Renal cortical epithelial cell (primary cell): ENCODE data around the gene COX11. TPM values are rescaled to one million over a fixed set of nuclear protein-coding genes. Genes with fewer than 3 reads are reported as not detected.

Experiments
- DNase-seq: peaks from one replicate; pipeline ENCODE4 v3.0.0-alpha.2; 2011; ENCODE audit warnings: low read depth
- total RNA-seq: library from RNA; depleted of rRNA; stranded (reverse); fragments of >200 nt; gene quantifications from 2 replicates; pipeline ENCODE4 v1.2.3, GENCODE V29; 2014

COX11 gene, protein sequence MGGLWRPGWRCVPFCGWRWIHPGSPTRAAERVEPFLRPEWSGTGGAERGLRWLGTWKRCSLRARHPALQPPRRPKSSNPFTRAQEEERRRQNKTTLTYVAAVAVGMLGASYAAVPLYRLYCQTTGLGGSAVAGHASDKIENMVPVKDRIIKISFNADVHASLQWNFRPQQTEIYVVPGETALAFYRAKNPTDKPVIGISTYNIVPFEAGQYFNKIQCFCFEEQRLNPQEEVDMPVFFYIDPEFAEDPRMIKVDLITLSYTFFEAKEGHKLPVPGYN
- total RNA-seq = 67.2 and 76.4 TPM in 2 replicates

DNA sequence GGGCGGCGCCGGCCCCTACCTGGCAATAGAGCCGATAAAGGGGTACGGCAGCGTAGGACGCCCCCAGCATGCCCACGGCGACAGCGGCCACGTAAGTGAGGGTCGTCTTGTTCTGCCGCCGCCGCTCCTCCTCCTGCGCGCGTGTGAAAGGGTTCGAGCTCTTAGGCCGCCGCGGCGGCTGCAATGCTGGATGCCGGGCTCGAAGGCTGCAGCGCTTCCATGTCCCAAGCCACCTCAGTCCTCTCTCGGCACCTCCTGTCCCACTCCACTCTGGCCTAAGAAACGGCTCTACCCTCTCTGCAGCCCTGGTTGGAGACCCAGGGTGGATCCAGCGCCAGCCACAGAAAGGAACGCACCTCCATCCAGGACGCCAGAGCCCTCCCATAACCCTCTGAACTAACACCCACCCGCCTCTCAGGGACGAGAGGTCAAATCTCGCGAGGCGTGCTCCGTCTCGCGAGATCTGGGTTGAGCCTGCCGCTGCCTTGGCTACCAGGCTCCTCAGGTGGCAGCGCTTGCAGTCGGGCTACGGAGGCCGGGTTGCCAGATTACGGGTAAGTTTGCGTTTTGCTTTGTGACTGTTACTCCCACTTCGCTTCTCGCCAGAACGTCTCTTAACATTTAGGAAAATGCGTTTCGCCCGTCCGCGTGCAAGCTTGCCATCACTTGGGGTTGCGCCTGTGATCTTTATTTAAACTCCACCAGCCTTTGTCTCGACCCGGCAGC, at the start of gene COX11, which contains the start of gene STXBP4:
TSS of gene COX11 (minus strand) at position 393 of the 726 bp plus-strand sequence. CDS start at position 385, 8 bp downstream.
TSS of gene STXBP4 (plus strand) at position 504 of the 726 bp plus-strand sequence. CDS start 17,455 bp downstream, outside the sequence.
- DNase-seq = peak; percentile 93

DNA sequence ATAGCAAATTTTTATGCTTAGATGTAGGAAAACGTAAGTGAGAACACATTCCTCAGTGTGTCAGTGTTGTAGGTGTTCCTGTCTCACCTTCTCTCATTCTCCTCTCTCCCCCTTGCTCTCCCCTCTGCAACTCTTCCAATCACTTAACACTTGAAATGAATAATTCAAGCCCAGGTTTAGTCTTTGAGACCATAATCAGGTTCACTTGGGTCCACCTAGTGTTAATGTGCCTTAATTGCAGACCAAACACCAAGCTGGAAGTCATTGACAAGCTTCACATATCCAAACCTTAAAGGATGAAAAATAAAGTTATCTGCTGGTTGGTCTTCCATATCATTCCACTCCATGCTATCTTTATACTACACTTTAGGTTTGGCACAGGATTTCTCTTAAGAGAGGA, 37.1 kb upstream of the COX11 start:
- DNase-seq = peak; percentile 54

DNA sequence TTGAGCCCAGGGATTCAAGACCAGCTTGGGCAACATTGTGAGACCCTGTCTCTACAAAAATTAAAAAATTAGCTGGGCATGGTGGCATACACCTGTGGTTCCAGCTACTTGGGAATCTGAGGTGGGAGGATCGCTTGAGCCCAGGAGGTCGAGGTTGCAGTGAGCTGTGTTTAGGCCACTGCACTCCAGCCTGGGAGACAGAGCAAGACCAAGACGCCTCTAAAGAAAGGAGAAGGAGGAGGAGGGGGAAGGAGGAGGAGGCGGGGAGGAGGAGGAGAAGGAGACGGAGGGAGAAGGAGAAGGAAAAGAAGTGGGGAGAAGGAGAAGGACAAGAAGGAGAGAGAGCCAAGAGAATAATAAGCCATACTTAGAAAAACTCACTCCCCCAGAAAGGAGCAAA, 36.0 kb upstream of the COX11 start:
- no peak for DNase-seq

DNA sequence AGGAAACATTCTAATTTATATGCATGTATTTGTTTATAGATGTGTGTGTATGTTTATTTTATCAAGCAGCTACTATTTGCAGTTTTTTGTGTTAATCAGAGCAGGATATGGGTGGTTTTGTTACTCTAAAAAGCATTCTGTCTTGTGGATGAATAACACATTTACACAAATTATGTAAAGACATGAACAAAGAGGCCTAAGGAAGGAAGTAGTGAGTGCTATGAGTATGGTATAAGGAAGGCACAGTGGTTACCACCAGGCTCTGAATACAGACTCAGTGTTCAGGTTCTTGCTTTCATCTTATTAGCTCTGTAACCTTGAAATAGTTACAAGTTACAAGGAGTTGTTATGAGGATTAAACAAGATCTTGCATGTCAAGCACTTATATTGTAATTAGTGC, 34.0 kb upstream of the COX11 start:
- no peak for DNase-seq

DNA sequence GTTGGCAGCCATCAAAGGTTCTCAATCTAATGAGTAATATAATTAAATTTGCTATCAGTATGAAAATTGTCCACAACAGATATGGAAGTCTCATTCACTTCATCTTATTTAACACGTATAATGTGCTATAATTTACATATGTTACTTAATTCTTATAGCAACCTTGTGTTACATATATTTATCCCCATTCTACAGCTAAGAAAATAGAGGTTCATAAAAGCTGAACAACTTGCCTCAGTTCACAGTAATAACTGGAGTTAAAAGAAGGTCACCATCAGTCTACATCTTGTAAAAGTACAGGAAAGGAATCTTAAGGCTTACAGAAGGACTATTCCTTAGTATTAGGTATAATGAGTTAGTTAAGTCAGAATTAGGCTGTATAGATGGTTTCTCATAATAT, 28.0 kb upstream of the COX11 start:
- no peak for DNase-seq

GRCh38 chr17:54992797-54993639, 24.6 kb upstream of the COX11 start:
- peak; percentile 58 for DNase-seq

DNA sequence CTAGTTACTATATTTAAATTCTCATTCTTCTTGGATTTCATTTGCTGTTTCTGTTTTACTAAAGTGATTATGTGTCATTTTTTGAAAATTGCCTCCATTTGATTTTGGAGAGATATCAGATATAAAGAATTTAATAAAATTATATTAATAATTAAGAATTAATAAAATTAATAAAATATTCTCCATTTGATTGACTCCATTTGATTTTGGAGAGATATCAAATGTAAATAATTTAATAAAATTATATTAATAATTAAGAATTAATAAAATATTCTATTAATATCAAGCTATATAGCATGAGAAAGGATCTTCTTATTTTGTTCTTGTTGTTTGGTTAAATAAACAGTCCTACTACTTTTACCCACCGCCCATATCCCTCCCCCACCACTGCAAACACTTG, 23.1 kb upstream of the COX11 start:
- DNase-seq = no peak

GRCh38 chr17:54990118-54990517, 21.7 kb upstream of the COX11 start:
- no peak for DNase-seq

- DNase-seq = no peak
Measured at GRCh38 chr17:54985476-54985875, 17.0 kb upstream of the COX11 start.

DNA sequence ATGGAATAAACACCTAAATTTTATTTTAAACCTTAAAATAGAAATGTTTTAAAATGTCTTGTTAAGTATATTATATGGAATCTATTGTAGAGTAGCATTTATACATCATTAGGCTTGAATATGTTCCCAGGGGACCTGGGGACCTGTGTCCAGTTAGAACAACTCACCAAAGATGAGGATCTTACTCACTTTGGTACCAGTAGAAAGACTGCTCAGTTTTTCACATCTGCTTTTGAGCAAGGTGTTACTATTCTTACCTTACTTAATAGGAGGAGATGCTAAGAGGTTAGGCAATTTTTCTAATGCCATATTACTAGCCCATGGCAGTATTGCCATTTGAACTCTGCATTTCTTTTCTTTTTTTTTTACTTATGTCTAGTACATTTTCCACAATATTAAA, 14.8 kb upstream of the COX11 start:
- DNase-seq = no peak

- peak; percentile 36 for DNase-seq
Measured at GRCh38 chr17:54982399-54982798, 13.9 kb upstream of the COX11 start.

DNA sequence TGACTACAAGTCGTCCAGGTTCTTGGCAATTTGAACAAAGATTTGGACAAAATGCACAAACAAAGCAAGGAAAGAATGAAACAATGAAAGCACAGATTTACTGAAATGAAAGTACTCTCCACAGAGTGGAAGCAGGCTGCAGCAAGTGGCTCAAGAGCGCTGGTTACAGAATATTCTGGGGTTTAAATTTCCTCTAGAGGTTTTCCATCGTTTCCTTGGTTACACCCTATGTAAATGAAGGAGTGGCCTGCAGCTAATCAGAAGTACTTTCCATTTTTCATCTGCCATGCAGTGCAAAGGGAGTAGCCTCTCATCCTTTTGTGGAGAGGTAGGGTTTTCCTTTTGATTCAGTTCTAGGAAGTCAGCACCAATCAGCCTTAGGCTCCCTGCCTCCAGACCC, 11.9 kb upstream of the COX11 start:
- DNase-seq = no peak

GRCh38 chr17:54979657-54980056, 11.2 kb upstream of the COX11 start:
- no peak for DNase-seq

DNA sequence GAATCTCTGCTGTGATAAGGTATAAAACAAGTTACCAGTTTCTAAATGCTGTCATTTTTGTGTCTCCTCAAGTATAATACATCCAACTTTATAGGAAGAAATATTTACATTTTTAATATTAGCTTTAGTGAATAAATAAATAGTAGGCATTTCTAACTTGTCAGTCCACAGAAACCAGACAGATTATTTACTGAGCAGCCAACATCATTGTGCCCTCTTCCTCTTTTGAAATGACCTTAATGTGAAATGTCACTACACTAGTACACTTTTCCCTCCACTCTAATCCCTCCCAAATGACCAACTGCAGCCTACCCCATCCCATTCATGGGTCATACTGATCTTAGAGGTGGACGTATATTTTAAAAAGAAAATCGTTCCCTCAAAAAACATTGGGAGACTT, 9.3 kb upstream of the COX11 start:
- no peak for DNase-seq

DNA sequence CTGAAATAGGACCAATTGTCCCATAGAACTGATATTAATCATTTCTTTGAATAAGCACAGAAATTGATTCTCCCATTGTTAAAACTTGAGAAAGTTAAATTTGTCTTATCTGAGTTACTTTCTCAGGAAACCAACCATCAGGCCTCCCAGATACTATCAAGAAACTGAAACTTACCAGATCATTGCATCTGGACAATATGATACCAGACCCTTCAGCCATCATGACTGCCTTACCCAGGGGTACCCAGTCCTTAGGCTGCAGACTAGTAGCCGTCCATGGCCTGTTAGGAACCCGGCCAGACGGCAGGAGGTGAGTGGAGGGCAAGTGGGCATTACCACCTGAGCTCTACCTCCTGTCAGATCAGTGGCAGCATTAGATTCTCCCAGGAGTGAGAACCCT, 7.9 kb upstream of the COX11 start:
- no peak for DNase-seq

DNA sequence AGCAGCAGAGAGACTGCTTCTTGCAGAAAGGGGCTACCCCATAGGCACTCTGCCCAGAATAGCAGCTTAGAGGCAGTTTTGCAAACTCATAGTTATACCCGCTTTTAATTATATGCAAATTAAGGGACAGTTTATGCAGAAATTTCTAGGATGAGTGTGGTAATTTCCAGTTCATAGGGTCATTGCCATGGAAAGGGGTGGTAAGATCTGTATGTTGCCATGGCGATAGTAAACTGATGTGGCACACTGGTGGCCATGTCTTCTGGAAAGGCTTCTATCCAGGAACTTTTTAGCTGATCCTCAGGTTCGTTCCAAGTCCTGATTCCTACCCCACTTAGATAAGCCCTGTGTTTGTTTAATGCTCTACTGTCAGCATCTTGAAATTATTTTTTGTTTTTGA, 6.3 kb upstream of the COX11 start:
- DNase-seq = peak; percentile 31

DNA sequence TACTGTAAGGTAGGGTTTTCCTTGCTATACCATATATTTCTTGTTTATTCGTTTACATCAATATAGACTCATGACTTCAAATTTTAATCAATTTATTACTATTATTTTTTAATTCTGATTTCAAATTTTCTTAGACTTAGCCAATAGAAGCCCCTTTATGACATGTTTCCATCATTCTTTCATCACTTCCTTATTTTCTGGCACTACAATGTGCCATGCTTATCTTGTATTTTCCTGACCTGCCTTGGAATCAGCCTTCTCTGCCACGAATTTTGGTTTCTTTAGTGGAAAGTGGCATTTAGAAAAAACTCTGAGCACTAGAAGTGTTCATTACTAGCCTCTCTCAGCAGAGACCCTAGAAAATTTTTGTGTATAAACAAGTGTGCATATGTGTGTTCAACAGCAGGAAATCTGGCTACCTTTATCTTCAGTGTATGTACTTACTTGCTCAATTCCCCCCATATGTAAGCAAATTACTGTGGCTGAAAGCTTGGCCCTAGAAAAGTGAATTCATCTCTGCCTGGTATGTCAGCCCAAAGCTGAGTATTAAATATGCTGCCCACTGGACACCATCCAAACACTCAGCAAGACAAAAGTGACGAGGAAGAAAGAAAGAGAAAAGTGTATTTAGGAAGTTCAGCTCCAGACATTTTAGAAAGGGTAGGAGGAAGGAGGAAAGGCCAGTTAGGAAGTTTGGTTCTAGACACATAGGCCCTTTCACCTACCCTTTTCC, 4.1 kb upstream of the COX11 start:
- no peak for DNase-seq

GRCh38 chr17:54971901-54972300, 3.4 kb upstream of the COX11 start:
- DNase-seq = no peak

DNA sequence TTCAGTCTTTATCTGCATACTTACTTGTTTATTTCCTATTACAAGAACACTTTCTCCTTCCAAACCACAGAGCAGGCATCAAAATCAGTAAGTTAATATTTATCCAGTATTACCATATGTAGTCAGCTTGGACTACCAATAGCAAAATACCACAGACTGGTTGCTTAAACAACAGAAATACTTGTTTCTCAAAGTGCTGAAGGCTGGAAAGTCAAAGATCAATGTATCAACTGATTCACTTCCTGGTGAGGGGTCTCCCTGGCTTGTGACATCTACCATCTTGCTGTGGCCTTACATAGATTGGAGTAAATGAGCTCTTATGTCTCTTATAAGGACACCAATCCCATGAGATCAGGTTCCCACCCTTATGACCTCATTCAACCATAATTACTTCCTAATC, 2.7 kb upstream of the COX11 start:
- DNase-seq = peak; percentile 95

GRCh38 chr17:54969658-54970572, 1.5 kb upstream of the COX11 start:
- DNase-seq = peak; percentile 72

DNA sequence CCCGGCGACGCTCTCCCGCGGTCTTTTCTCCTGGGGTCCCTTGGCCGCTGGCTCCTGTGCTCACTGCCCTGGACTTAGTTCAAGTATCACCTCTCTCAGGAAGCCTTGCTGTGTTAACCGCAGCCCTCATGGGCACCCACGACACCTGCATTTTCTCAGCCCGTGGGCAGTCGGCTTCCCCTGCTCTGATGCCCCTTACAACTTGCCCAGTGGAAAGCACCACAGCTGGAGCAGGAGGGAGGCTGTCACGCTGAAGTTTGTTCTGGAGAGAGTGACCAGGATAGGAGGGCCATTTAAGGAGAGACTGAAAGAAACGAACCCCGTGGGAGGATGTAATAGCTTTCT, 506 bp upstream of the COX11 start:
- DNase-seq = peak; percentile 33
